Gastroesophageal sphincter (tissue), 4 donors: ENCODE measurements around the gene WDR88. TPM values are rescaled to one million over a fixed set of nuclear protein-coding genes. Genes with fewer than 3 reads are reported as not detected.
A peak's percentile ranks its signal among the peaks of the same experiment; 100 is the strongest.

ENCODE experiments used
- ATAC-seq: fragments of 150-250 bp; one replicate; pipeline ENCODE4 v1.9.1; 2016; ENCODE audit warnings: mild to moderate bottlenecking, moderate library complexity
- H3K27ac ChIP-seq, 4 donors: fragments of 200-600 bp; sonication (generic) in 3 of 4; 1 replicate in 3 of 4; 2 replicates in 1 of 4; pipeline ENCODE4 v1.5.1; 2016 to 2019
- H3K27me3 ChIP-seq: fragments of 200-600 bp; sonication (generic); one replicate; pipeline ENCODE4 v1.5.1; 2019
- H3K36me3 ChIP-seq, 2 donors: fragments of 200-600 bp; sonication (generic); one replicate each; pipeline ENCODE4 v1.5.1; 2019; ENCODE audit warnings: control low read depth in 1 of 2
- H3K4me1 ChIP-seq, 3 donors: fragments of 200-600 bp; sonication (generic); 1 replicate in 2 of 3; 2 replicates in 1 of 3; pipeline ENCODE4 v1.5.1; 2016 to 2019; ENCODE audit warnings: control low read depth in 2 of 3
- H3K4me3 ChIP-seq, 2 donors: fragments of 200-600 bp; sonication (generic); one replicate each; pipeline ENCODE4 v1.5.1; 2019; ENCODE audit warnings: mild to moderate bottlenecking in 1 of 2, moderate library complexity in 1 of 2
- H3K9me3 ChIP-seq, 3 donors: fragments of 200-600 bp; sonication (generic); one replicate each; pipeline ENCODE4 v1.5.1; 2017 to 2019; ENCODE audit warnings: control low read depth in 2 of 3
- EP300 ChIP-seq: sonication (generic); formaldehyde crosslinking; IDR thresholded peaks from one replicate; pipeline ENCODE4 v1.6.1; 2017; ENCODE audit warnings: antibody characterized with exemption, mild to moderate bottlenecking
- POLR2A ChIP-seq, 2 donors: fragments of 450-650 bp; IDR thresholded peaks; one replicate each; pipeline ENCODE4 v1.6.1; 2017; ENCODE audit warnings: antibody characterized with exemption in 2 of 2, mild to moderate bottlenecking in 2 of 2, moderate library complexity in 1 of 2
- POLR2AphosphoS5 ChIP-seq: sonication (generic); formaldehyde crosslinking; IDR thresholded peaks from one replicate; pipeline ENCODE4 v1.6.1; 2017; ENCODE audit warnings: antibody characterized with exemption
- WGBS, 2 donors: methylation state at CpG; one replicate each; pipeline ENCODE4 v1.1.5; 2018; ENCODE audit warnings: low coverage in 1 of 2; 5-methylcytosine and 5-hydroxymethylcytosine counted together
- total RNA-seq, 4 donors: library from RNA; depleted of rRNA; stranded (reverse); fragments of >200 nt; gene quantifications; one replicate each; pipeline ENCODE4 v1.1.0, GENCODE V29; 2016
- TF ChIP-seq, protein P1 (sequence below), 4 experiments: fragments of 200-600 bp in 2 of 4; fragments of 450-650 bp in 2 of 4; sonication (generic) in 1 of 4; IDR thresholded peaks; one replicate each; pipeline ENCODE4 v1.5.1; 2017 to 2019; ENCODE audit warnings: antibody characterized with exemption in 4 of 4, mild to moderate bottlenecking in 2 of 4, moderate library complexity in 2 of 4

WDR88 gene
- total RNA-seq, 4 donors from 2014 or later: not detected

- no peak for ATAC-seq
These were observed 63.9 kb downstream of the WDR88 start for GRCh38 chr19:33195645-33196347.

DNA sequence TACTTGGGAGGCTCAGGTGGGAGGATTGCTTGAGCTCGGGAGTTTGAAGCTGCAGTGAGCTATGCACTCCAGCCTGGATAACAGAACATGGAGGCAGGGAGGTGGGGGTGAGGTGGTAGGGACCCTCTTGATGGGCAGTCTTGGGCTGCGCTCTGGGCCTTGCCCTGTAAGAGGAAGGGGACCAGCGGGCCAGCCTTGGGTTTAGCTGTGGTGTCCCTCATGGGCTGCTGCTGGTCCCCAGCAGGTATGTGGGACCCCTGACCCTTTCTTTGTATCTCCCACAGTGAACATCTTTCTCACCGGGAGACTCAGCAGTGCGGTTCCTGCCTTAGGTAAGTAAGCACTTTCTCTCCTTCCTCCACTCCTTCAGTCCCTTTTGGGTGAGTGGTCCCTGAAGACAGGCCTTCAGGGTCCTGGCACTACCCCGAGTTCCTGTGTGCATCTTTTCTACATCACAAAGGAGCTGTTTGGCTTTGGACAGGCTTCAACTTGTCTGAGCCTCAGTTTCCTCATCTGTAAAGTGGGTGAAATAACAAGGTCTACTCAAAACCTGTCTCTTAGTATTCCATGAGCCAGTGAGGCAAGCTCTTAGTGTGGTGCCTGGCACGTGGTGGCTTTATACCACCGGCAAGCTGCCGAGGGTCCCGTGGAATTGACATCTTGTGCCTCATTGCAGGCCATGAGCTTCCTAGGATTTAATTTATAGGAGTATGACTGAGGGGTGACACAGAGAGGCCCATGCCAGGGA is 64.7 kb downstream of the WDR88 start:
- peaks cover 0 to 40% of the 10 kb centered on the region in 2 donors for H3K36me3 ChIP-seq
- no peak overlapping the region for H3K27ac ChIP-seq
- TF ChIP-seq, protein P1, sequence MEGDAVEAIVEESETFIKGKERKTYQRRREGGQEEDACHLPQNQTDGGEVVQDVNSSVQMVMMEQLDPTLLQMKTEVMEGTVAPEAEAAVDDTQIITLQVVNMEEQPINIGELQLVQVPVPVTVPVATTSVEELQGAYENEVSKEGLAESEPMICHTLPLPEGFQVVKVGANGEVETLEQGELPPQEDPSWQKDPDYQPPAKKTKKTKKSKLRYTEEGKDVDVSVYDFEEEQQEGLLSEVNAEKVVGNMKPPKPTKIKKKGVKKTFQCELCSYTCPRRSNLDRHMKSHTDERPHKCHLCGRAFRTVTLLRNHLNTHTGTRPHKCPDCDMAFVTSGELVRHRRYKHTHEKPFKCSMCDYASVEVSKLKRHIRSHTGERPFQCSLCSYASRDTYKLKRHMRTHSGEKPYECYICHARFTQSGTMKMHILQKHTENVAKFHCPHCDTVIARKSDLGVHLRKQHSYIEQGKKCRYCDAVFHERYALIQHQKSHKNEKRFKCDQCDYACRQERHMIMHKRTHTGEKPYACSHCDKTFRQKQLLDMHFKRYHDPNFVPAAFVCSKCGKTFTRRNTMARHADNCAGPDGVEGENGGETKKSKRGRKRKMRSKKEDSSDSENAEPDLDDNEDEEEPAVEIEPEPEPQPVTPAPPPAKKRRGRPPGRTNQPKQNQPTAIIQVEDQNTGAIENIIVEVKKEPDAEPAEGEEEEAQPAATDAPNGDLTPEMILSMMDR (IDR thresholded peaks at IDR 0.05): no peak
- TF ChIP-seq POLR2A (IDR thresholded peaks at IDR 0.05) (no peak), EP300 (no peak), POLR2AphosphoS5 (no peak)
- WGBS, 2 donors: 90 to 100% methylated on average over 2 to 3 of the region's 10 CpGs
- no peak for ATAC-seq
- peaks cover 0 to 22% (median 9%) of the 10 kb centered on the region in 3 donors for H3K4me1 ChIP-seq
- no peaks in the 10 kb centered on the region for H3K9me3 ChIP-seq
- H3K4me3 ChIP-seq: no peak overlapping the region
- no peaks in the 10 kb centered on the region for H3K27me3 ChIP-seq

More at GRCh38 chr19:33195645-33196347, 63.9 kb downstream of the WDR88 start:
- TF ChIP-seq, protein P1 (IDR thresholded peaks at IDR 0.05): no peak
- TF ChIP-seq POLR2AphosphoS5: no peak
- TF ChIP-seq EP300: no peak
- no peak for TF ChIP-seq POLR2A (IDR thresholded peaks at IDR 0.05)
- Histone ChIP-seq H3K27me3 (no peaks in the 10 kb centered on the region), H3K4me3 (peak overlapping the region in 1 of 2 donors; percentile 82), H3K4me1 (peaks cover 0 to 22% (median 9%) of the 10 kb centered on the region in 3 donors), H3K27ac (peak overlapping the region in 3 of 4 donors; percentile 73 to 82 (median 82)), H3K36me3 (peaks cover 0 to 34% of the 10 kb centered on the region in 2 donors), H3K9me3 (no peaks in the 10 kb centered on the region)
- WGBS, 2 donors: 100% methylated on average over 1 of the region's 17 CpGs; no CpG with 5 or more reads in 1 of the 2 donors

GRCh38 chr19:33197591-33198000 is 65.7 kb downstream of the WDR88 start:
- TF ChIP-seq, protein P1 (IDR thresholded peaks at IDR 0.05): no peak
- TF ChIP-seq POLR2AphosphoS5 (no peak), EP300 (no peak), POLR2A (IDR thresholded peaks at IDR 0.05) (no peak)
- no peak overlapping the region for H3K27ac ChIP-seq
- H3K36me3 ChIP-seq: peaks cover 0 to 50% of the 10 kb centered on the region in 2 donors
- H3K27me3 ChIP-seq: no peaks in the 10 kb centered on the region
- peaks cover 0 to 22% (median 9%) of the 10 kb centered on the region in 3 donors for H3K4me1 ChIP-seq
- WGBS, 2 donors: 100% methylated on average over 1 of the region's 11 CpGs; no CpG with 5 or more reads in 1 of the 2 donors
- no peak for ATAC-seq
- H3K4me3 ChIP-seq: no peak overlapping the region
- H3K9me3 ChIP-seq: no peaks in the 10 kb centered on the region

DNA sequence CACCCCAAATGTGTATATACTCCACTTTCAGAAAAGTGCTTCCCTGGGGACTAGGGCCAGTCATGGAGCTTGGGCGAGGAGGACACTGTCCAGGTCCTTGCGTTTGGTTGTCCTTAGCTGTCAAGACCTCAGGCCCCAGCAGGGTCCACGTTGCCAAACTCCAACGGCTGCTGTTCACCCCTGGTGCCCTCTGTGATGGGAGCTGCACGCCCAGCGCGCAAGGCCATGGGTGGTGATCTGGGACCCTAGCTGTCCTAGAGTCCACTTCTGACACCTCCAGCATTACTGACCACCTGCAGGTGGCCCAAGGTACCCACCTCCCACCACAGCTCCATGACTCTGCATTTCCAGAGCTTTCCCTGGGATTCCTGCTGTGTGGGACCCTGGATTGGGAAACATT is 66.3 kb downstream of the WDR88 start:
- no peak overlapping the region for H3K4me3 ChIP-seq
- H3K27me3 ChIP-seq: no peaks in the 10 kb centered on the region
- ATAC-seq: no peak
- WGBS, 2 donors: 100% methylated on average over 1 of the region's 7 CpGs; no CpG with 5 or more reads in 1 of the 2 donors
- TF ChIP-seq EP300: no peak
- TF ChIP-seq, protein P1 (IDR thresholded peaks at IDR 0.05): no peak
- no peak for TF ChIP-seq POLR2A (IDR thresholded peaks at IDR 0.05)
- TF ChIP-seq POLR2AphosphoS5: no peak
- no peaks in the 10 kb centered on the region for H3K9me3 ChIP-seq
- no peak overlapping the region for H3K27ac ChIP-seq
- H3K36me3 ChIP-seq: peaks cover 0 to 55% of the 10 kb centered on the region in 2 donors
- H3K4me1 ChIP-seq: peaks cover 0 to 22% (median 9%) of the 10 kb centered on the region in 3 donors
